Midbrain (tissue), 1 donor: Measurements from ENCODE around the gene KPNA1.
A peak's percentile ranks its signal among the peaks of the same experiment; 100 is the strongest.

Source experiments
- DNase-seq: peaks from one replicate; lab custom pipeline; 2025; lab: John Stamatoyannopoulos, UW

Gene KPNA1

DNA sequence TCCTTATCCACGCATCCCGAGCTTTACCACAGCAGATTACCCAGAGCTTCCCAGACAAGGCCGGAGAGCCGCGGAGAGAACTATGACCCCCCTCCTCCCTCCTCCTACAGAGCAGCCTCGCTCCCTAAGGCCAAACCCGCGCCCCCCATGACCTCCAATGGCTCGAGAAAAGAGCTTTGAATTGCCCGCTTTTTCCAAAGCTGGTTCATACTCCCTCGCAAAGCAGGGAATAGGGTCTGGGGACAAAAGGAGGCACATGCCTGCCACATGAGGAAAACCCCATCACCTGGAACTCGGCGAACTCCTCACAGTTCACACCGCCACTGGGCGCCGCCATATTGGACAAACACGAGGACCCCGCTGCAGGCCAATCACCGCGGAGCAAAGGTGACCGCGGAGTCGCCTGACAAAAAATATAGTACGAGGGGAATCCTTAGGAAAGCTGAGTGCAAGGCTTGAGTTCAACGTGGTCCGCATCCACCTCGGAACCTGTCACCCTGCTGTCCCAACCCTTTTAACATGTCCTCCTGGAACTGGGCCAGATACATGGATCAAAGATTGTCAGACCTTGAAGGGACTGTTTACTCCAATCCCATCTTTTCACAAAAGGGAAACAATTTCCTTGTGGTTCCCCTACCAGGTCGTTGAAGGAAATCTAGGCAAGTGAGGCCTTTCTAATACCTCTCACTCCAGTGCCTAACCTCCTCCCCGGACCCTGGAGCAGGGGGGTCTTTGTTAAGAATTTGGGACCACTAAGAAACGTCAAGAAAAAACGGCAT lies 131.7 kb downstream of the KPNA1 start, which contains the start of gene MIX23:
Gene MIX23, minus strand, starts transcription at position 344 of the 779 bp plus-strand sequence. Its CDS starts 7 bp downstream, at position 337.
- DNase-seq, result peak; percentile 84

GRCh38 chr3:122377975-122378374 lies 136.8 kb downstream of the KPNA1 start:
- no peak for DNase-seq

DNA sequence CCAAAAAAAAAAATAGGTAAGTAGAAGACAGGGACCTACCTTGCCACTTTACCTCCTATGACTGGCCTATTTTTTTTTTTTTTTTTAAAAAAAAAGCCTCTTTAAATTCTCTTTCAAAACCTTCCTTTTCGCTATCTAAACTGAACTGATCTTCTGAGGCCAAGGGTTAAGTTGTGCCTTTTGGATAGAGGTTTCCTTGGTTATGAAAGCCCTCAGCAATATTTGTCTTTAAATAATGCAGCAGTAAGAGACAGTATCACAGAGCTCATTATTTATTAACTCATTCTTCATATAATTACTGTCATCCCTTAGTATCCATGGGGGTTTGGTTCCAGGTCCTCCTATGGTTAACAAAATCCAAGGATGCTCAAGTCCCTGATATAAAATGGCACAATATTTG lies 140.7 kb downstream of the KPNA1 start:
- no peak for DNase-seq
